SU-DHL-6 (cell line): ENCODE results near the gene MCF2L2.

ENCODE experiments used
- CTCF ChIP-seq: fragments of 200-600 bp; sonication (generic); IDR thresholded peaks from one replicate; pipeline ENCODE4 v1.5.1; 2017; ENCODE audit warnings: antibody characterized with exemption, mild to moderate bottlenecking, low read length, moderate library complexity; ENCODE audit not compliant: insufficient read depth, poor library complexity, severe bottlenecking
- EZH2phosphoT487 ChIP-seq: fragments of 200-600 bp; sonication (generic), shearing (Covaris generic); conservative IDR thresholded peaks from 2 replicates; pipeline ENCODE4 v1.6.1; 2018; ENCODE audit warnings: mild to moderate bottlenecking, antibody characterized with exemption, low read length, moderate library complexity, mixed read lengths

- TF ChIP-seq CTCF (no peak), EZH2phosphoT487 (no peak)
Measured at GRCh38 chr3:183261151-183261724, 167.2 kb downstream of the MCF2L2 start.
